Trophoblast cell (in vitro differentiated cells and primary cell): Measurements from ENCODE around the gene ATP2C2.

Source experiments
- DNase-seq, 2 donors: peaks; one replicate each; pipeline ENCODE4 v3.0.0-alpha.2; 2016
- H2AFZ ChIP-seq: 2 replicates; pipeline ENCODE4 v1.6.1; 2013; ENCODE audit warnings: low read length, moderate library complexity, mild to moderate bottlenecking; ENCODE audit not compliant: insufficient read depth, poor library complexity
- H2AK5ac ChIP-seq: 2 replicates; pipeline ENCODE4 v1.6.1; 2013; ENCODE audit warnings: mild to moderate bottlenecking, low read length
- H2BK120ac ChIP-seq: 2 replicates; pipeline ENCODE4 v1.6.1; 2013; ENCODE audit warnings: low read length, mild to moderate bottlenecking, moderate library complexity; ENCODE audit not compliant: insufficient read depth, poor library complexity
- H2BK12ac ChIP-seq: 2 replicates; pipeline ENCODE4 v1.6.1; 2013; ENCODE audit warnings: mild to moderate bottlenecking, low read length, moderate library complexity
- H2BK5ac ChIP-seq: 2 replicates; pipeline ENCODE4 v1.6.1; 2013; ENCODE audit warnings: low read length, low read depth, moderate library complexity, mild to moderate bottlenecking; ENCODE audit not compliant: poor library complexity
- H3K14ac ChIP-seq: 2 replicates; pipeline ENCODE4 v1.6.1; 2013; ENCODE audit warnings: mild to moderate bottlenecking, low read length
- H3K18ac ChIP-seq: 2 replicates; pipeline ENCODE4 v1.6.1; 2013; ENCODE audit warnings: mild to moderate bottlenecking, low read length
- H3K23ac ChIP-seq: 2 replicates; pipeline ENCODE4 v1.6.1; 2013; ENCODE audit warnings: low read length
- H3K27ac ChIP-seq: 2 replicates; pipeline ENCODE4 v1.5.1; 2013; ENCODE audit warnings: low read depth, mild to moderate bottlenecking, inconsistent platforms, low read length, moderate library complexity
- H3K27me3 ChIP-seq: 2 replicates; pipeline ENCODE4 v1.6.1; 2013; ENCODE audit warnings: inconsistent platforms, mild to moderate bottlenecking, low read length, moderate library complexity; ENCODE audit not compliant: insufficient read depth
- H3K36me3 ChIP-seq, 2 experiments: 1 replicate in 1 of 2; 2 replicates in 1 of 2; pipeline ENCODE4 v1.6.1; 2013; ENCODE audit warnings: low read length in 2 of 2, mild to moderate bottlenecking in 2 of 2, moderate library complexity in 1 of 2; ENCODE audit not compliant: insufficient read depth in 2 of 2, control insufficient read depth in 1 of 2
- H3K4ac ChIP-seq: 2 replicates; pipeline ENCODE4 v1.6.1; 2013; ENCODE audit warnings: low read depth, mild to moderate bottlenecking, low read length, moderate library complexity
- H3K4me1 ChIP-seq, 2 experiments: 1 replicate in 1 of 2; 2 replicates in 1 of 2; pipeline ENCODE4 v1.6.1; 2013; ENCODE audit warnings: low read length in 2 of 2, mild to moderate bottlenecking in 2 of 2, moderate library complexity in 1 of 2; ENCODE audit not compliant: insufficient read depth in 2 of 2, control insufficient read depth in 1 of 2
- H3K4me2 ChIP-seq: 2 replicates; pipeline ENCODE4 v1.6.1; 2013; ENCODE audit warnings: inconsistent platforms, mild to moderate bottlenecking, low read length, moderate library complexity
- H3K4me3 ChIP-seq: 2 replicates; pipeline ENCODE4 v1.5.1; 2013; ENCODE audit warnings: mild to moderate bottlenecking, low read depth, low read length, inconsistent platforms
- H3K79me1 ChIP-seq: one replicate; pipeline ENCODE4 v1.6.1; 2013; ENCODE audit warnings: low read length
- H3K79me2 ChIP-seq: 2 replicates; pipeline ENCODE4 v1.6.1; 2013; ENCODE audit warnings: low read length, mild to moderate bottlenecking; ENCODE audit not compliant: control insufficient read depth, insufficient read depth, poor library complexity
- H3K9ac ChIP-seq: 2 replicates; pipeline ENCODE4 v1.6.1; 2013; ENCODE audit warnings: mild to moderate bottlenecking, low read length
- H3K9me3 ChIP-seq: 2 replicates; pipeline ENCODE4 v1.6.1; 2013; ENCODE audit warnings: low read depth, mild to moderate bottlenecking, control low read depth, inconsistent platforms, low read length; ENCODE audit not compliant: insufficient read depth
- H4K12ac ChIP-seq: 2 replicates; pipeline ENCODE4 v1.6.1; 2013; ENCODE audit warnings: low read depth, mild to moderate bottlenecking, low read length, moderate library complexity
- H4K8ac ChIP-seq: 2 replicates; pipeline ENCODE4 v1.6.1; 2013; ENCODE audit warnings: low read depth, mild to moderate bottlenecking, low read length, moderate library complexity
- H4K91ac ChIP-seq: one replicate; pipeline ENCODE4 v1.6.1; 2013; ENCODE audit warnings: low read depth, mild to moderate bottlenecking, low read length, moderate library complexity
- WGBS: extraction: QIAGEN DNeasy Blood & Tissue Kit; methylation state at CpG from one replicate; pipeline ENCODE4 v1.1.7; 2013; ENCODE audit warnings: missing lambda C conversion rate; ENCODE audit not compliant: insufficient read length, insufficient coverage; ENCODE audit errors: extremely low coverage; 5-methylcytosine and 5-hydroxymethylcytosine counted together

Gene ATP2C2

DNA sequence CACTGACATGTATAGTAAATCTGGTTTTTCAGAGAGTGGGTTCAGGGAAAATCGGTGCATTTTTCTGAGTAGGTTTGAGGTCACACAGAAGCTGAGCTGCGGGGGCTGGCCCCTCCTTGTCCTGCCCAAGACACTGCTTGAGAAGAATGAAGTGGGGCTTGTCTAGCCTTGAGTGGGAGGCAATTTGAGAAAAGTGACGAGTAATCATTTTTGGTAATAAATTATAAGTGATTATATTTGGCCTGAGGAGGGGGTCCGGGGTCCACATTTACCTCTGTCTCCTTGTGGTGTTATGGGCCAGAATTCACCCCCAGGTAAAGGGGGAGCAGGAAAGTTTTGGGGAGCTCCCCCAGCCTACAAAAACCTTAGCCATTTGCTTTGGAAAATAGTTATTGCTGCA, 45.6 kb upstream of the ATP2C2 start:
- Histone ChIP-seq H2BK120ac (no peak overlapping the region), H4K12ac (no peak overlapping the region)
- no CpG with 5 or more reads among the region's 4 CpGs for WGBS

GRCh38 chr16:84323606-84324005, 44.7 kb upstream of the ATP2C2 start:
- H2AFZ ChIP-seq, result no peak overlapping the region
- no peak overlapping the region for H3K23ac ChIP-seq
- H3K18ac ChIP-seq, result no peak overlapping the region
- H2BK5ac ChIP-seq, result no peak overlapping the region
- no peaks in the 10 kb centered on the region for H3K79me1 ChIP-seq
- DNase-seq, result peak in 1 of 2 donors; percentile 72
- H2BK120ac ChIP-seq, result no peak overlapping the region
- no peak overlapping the region for H2AK5ac ChIP-seq
- H3K14ac ChIP-seq, result no peak overlapping the region
- H3K9ac ChIP-seq, result no peak overlapping the region
- no peak overlapping the region for H4K12ac ChIP-seq
- H3K27me3 ChIP-seq, result no peaks in the 10 kb centered on the region
- H4K91ac ChIP-seq, result no peak overlapping the region
- no peak overlapping the region for H3K4ac ChIP-seq
- WGBS, result no CpG with 5 or more reads among the region's 7 CpGs
- no peak overlapping the region for H2BK12ac ChIP-seq
- H3K4me3 ChIP-seq, result no peak overlapping the region
- H3K36me3 ChIP-seq, result no peaks in the 10 kb centered on the region
- peaks cover 3 to 4% of the 10 kb centered on the region in 2 experiments for H3K4me1 ChIP-seq
- no peak overlapping the region for H3K27ac ChIP-seq
- no peak overlapping the region for H3K4me2 ChIP-seq
- no peaks in the 10 kb centered on the region for H3K79me2 ChIP-seq
- peaks cover 1% of the 10 kb centered on the region for H3K9me3 ChIP-seq
- no peak overlapping the region for H4K8ac ChIP-seq

More for the DNA sequence above, 45.6 kb upstream of the ATP2C2 start:
- Histone ChIP-seq H2BK5ac (no peak overlapping the region), H4K91ac (no peak overlapping the region), H3K9ac (no peak overlapping the region), H3K79me1 (no peaks in the 10 kb centered on the region), H3K18ac (no peak overlapping the region), H2AK5ac (no peak overlapping the region), H3K27me3 (no peaks in the 10 kb centered on the region), H3K36me3 (no peaks in the 10 kb centered on the region), H3K27ac (no peak overlapping the region), H3K14ac (no peak overlapping the region), H3K9me3 (peaks cover 8% of the 10 kb centered on the region), H3K23ac (no peak overlapping the region), H3K4me1 (peaks cover 3 to 4% of the 10 kb centered on the region in 2 experiments), H3K4me3 (no peak overlapping the region), H3K4me2 (no peak overlapping the region), H4K8ac (no peak overlapping the region), H3K4ac (no peak overlapping the region), H2AFZ (no peak overlapping the region), H2BK12ac (no peak overlapping the region), H3K79me2 (no peaks in the 10 kb centered on the region)
- DNase-seq, result no peak

GRCh38 chr16:84324434-84325262, 43.7 kb upstream of the ATP2C2 start:
- WGBS, result 100% methylated on average over 1 of the region's 2 CpGs
- Histone ChIP-seq H4K12ac (no peak overlapping the region), H2BK12ac (no peak overlapping the region)

DNA sequence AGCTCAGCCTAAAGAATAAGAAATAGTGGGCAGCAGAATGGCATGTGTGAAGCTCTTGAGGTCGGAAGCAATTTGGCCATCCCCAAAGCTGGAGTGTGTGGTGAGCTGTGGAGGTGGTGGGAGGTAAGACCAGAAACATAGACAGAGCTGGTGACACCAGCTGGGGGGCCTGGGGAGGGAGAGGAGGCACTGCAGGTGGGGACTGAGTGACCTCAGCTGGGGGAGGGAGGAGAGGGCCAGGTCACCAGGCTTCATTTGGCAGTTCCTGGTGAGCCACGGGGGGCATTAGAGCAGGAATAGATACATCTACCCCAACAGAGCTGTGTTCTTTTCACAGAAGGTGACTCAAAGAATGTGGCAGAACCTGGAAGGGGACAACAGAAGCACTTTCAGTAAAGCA, 41.8 kb upstream of the ATP2C2 start:
- Histone ChIP-seq H3K4me2 (no peak overlapping the region), H3K27me3 (no peaks in the 10 kb centered on the region), H3K27ac (no peak overlapping the region), H3K9ac (no peak overlapping the region), H3K23ac (no peak overlapping the region), H3K36me3 (no peaks in the 10 kb centered on the region), H2BK120ac (no peak overlapping the region), H3K18ac (no peak overlapping the region), H3K79me1 (no peaks in the 10 kb centered on the region), H4K8ac (no peak overlapping the region), H2BK12ac (no peak overlapping the region), H3K14ac (no peak overlapping the region), H3K4ac (no peak overlapping the region), H2AK5ac (no peak overlapping the region), H3K4me1 (peaks cover 3 to 4% of the 10 kb centered on the region in 2 experiments), H4K12ac (no peak overlapping the region), H3K9me3 (peaks cover 1% of the 10 kb centered on the region), H2AFZ (no peak overlapping the region), H3K79me2 (no peaks in the 10 kb centered on the region), H4K91ac (no peak overlapping the region), H3K4me3 (no peak overlapping the region), H2BK5ac (no peak overlapping the region)
- no peak for DNase-seq
- WGBS, result no CpG with 5 or more reads among the region's 2 CpGs

More at GRCh38 chr16:84324434-84325262, 43.7 kb upstream of the ATP2C2 start:
- H3K9ac ChIP-seq, result no peak overlapping the region
- H2AK5ac ChIP-seq, result no peak overlapping the region
- H3K14ac ChIP-seq, result no peak overlapping the region
- peaks cover 3 to 4% of the 10 kb centered on the region in 2 experiments for H3K4me1 ChIP-seq
- H2AFZ ChIP-seq, result no peak overlapping the region
- H3K79me2 ChIP-seq, result no peaks in the 10 kb centered on the region
- H4K8ac ChIP-seq, result no peak overlapping the region
- no peak overlapping the region for H4K91ac ChIP-seq
- H3K4me3 ChIP-seq, result no peak overlapping the region
- peaks cover 1% of the 10 kb centered on the region for H3K9me3 ChIP-seq
- H3K79me1 ChIP-seq, result no peaks in the 10 kb centered on the region
- no peak overlapping the region for H3K4ac ChIP-seq
- no peak overlapping the region for H3K23ac ChIP-seq
- no peak overlapping the region for H3K18ac ChIP-seq
- no peak overlapping the region for H2BK5ac ChIP-seq
- no peak overlapping the region for H3K4me2 ChIP-seq
- H2BK120ac ChIP-seq, result no peak overlapping the region
- H3K27ac ChIP-seq, result no peak overlapping the region
- H3K27me3 ChIP-seq, result no peaks in the 10 kb centered on the region
- DNase-seq, result no peak
- no peaks in the 10 kb centered on the region for H3K36me3 ChIP-seq
